Activated CD4-positive, alpha-beta memory T cell treated with anti-CD3 and anti-CD28 coated beads for 36 hours (primary cell): ENCODE data around the gene BAIAP2L1. TPM values are rescaled to one million over a fixed set of nuclear protein-coding genes. Genes with fewer than 3 reads are reported as not detected.

ENCODE experiments used
- CTCF ChIA-PET: fragments of 350-600 bp; sonication (Branson Sonifier 250); formaldehyde crosslinking; loops from one replicate; lab custom pipeline; 2021; ENCODE audit warnings: antibody characterized with exemption, inconsistent platforms; lab: Charles Lee
- POLR2A ChIA-PET: fragments of 350-600 bp; sonication (Branson Sonifier 250); formaldehyde crosslinking; loops from one replicate; lab custom pipeline; 2021; ENCODE audit warnings: antibody characterized with exemption; lab: Charles Lee
- DNase-seq: peaks from one replicate; pipeline ENCODE4 v3.0.0-alpha.2; 2020
- H3K27ac Mint-ChIP-seq: one replicate; pipeline ENCODE4 v1.8.0; 2021; ENCODE audit warnings: mixed read lengths
- H3K27me3 Mint-ChIP-seq: one replicate; pipeline ENCODE4 v1.8.0; 2021; ENCODE audit warnings: mixed read lengths
- H3K36me3 Mint-ChIP-seq: one replicate; pipeline ENCODE4 v1.8.0; 2021; ENCODE audit warnings: mixed read lengths
- H3K4me1 Mint-ChIP-seq: one replicate; pipeline ENCODE4 v1.8.0; 2021; ENCODE audit warnings: low read depth, mixed read lengths
- H3K4me3 Mint-ChIP-seq: one replicate; pipeline ENCODE4 v1.8.0; 2021; ENCODE audit warnings: mild to moderate bottlenecking, mixed read lengths
- H3K9me3 Mint-ChIP-seq: one replicate; pipeline ENCODE4 v1.8.0; 2021; ENCODE audit warnings: mixed read lengths
- intact Hi-C: fragments of 100-400 bp; cut with micrococcal nuclease; formaldehyde crosslinking; loops from one replicate; pipeline ENCODE4 v1.15.1; 2023
- total RNA-seq, 2 experiments: library from RNA; stranded (reverse); gene quantifications; one replicate each; pipeline ENCODE4 v1.2.3, GENCODE V29; 2021

Gene BAIAP2L1
- total RNA-seq, 2 experiments from 2014 or later, result 3.2 to 4.5 TPM

DNA sequence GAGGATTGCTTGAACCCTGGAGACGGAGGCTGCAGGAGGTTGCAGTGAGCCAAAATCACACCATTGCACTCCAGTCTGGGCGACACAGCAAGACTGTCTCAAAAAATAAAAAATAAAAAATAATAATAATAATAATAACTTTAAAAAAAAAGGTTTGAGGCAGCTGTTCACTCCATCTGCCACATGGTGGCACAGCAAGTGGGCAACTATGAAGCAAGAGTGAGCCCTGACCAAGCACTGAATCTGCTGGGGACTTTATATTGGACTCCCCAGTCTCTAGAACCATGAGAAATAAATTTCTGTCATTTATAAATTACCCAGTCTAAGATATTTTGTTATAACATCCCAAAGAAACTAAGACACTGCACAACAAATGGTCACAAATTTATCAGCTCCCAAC lies 134.1 kb downstream of the BAIAP2L1 start:
- POLR2A ChIA-PET, result interaction anchor here (0.6 kb wide), 1 partner anchor 14 kb away, joined by 3 read pairs; no protein-coding TSS in a partner anchor
- CTCF ChIA-PET, result interaction anchor here (1.0 to 1.2 kb wide), 2 partner anchors 98 to 134 kb away, joined by 3 to 4 read pairs; partner anchors contain the start of gene BAIAP2L1

DNA sequence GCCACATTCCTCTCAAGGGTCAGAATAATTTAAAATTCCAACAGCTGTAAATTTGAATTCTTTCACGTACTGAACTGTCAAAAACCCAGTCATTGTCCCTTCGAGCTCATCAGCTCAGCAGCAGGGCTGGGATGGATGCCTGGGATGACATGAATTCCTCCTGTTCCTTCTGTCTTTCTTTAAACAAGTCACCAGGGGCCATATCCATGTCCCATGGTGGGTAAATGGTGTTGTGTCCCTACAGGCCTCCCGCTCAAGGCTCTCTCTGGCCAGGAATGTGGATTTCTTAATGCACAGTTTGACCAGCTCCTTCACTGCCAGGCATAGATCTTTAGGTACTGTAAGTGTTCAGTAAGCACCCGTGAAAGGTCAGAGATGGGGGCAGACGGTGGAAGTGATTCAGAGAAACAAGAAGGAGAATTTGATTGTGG lies 135.0 kb downstream of the BAIAP2L1 start:
- Mint-ChIP-seq H3K9me3 (no peaks in the 10 kb centered on the region), H3K36me3 (peaks cover 14% of the 10 kb centered on the region), H3K27ac (no peak overlapping the region), H3K4me1 (peaks cover 3% of the 10 kb centered on the region), H3K27me3 (no peaks in the 10 kb centered on the region), H3K4me3 (no peak overlapping the region)
- DNase-seq, result no peak
- intact Hi-C loops, result no loop called here
- ChIA-PET POLR2A (no interaction called here), CTCF (no interaction called here)

More for the DNA sequence above, 134.1 kb downstream of the BAIAP2L1 start:
- H3K9me3 Mint-ChIP-seq, result no peaks in the 10 kb centered on the region
- H3K27ac Mint-ChIP-seq, result no peak overlapping the region
- H3K27me3 Mint-ChIP-seq, result no peaks in the 10 kb centered on the region
- peaks cover 8% of the 10 kb centered on the region for H3K36me3 Mint-ChIP-seq
- H3K4me3 Mint-ChIP-seq, result no peak overlapping the region
- no peak for DNase-seq
- intact Hi-C loops, result no loop called here
- peaks cover 3% of the 10 kb centered on the region for H3K4me1 Mint-ChIP-seq

DNA sequence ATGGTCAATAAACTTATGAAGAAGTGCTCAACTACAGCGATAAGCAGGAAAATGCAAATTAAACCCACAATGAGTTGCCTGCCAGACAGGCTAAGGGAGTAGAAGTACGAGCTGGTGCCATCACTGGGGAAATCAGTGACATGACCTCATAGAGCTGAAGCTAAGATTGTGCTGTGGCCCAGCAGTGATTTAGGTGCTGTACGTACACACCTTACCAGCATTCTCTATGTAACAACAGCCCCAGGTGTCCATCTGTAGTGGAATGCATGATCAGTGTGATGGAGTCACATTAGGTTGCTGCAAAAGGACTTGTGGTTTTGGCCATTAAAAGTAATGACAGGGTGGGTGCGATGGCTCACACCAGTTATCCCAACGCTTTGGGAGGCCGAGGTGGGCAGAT lies 143.2 kb downstream of the BAIAP2L1 start:
- ChIA-PET POLR2A (no interaction called here), CTCF (interaction anchor here (0.7 kb wide), 1 partner anchor 147 kb away, joined by 3 read pairs; no protein-coding TSS in a partner anchor)
- DNase-seq, result no peak
- Mint-ChIP-seq H3K4me1 (peaks cover 25% of the 10 kb centered on the region), H3K4me3 (no peak overlapping the region), H3K36me3 (peaks cover 29% of the 10 kb centered on the region), H3K27me3 (no peaks in the 10 kb centered on the region), H3K9me3 (no peaks in the 10 kb centered on the region), H3K27ac (no peak overlapping the region)
- intact Hi-C loops, result no loop called here

DNA sequence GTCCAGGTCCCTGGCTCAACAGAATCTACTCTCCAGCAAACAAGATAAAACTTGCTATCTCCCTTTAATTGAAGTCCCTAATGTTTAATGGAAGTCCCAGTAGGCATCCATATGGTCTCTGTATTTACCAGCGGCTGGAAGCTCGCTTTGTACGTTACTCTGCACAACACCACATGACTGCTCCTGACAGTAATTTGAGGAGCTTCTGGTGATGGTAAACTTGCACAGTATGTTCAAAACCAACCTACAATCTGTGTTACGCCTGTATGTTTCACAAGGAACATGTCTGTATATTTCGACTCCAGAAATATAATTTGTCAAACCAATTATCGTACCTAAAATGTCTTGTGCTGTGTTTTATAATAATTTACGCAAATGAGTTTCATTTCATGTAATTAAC lies 144.5 kb downstream of the BAIAP2L1 start:
- no peak for DNase-seq
- no peak overlapping the region for H3K4me3 Mint-ChIP-seq
- H3K4me1 Mint-ChIP-seq, result peaks cover 29% of the 10 kb centered on the region
- H3K27me3 Mint-ChIP-seq, result no peaks in the 10 kb centered on the region
- peak overlapping the region; percentile 1 for H3K27ac Mint-ChIP-seq
- POLR2A ChIA-PET, result no interaction called here
- no peaks in the 10 kb centered on the region for H3K9me3 Mint-ChIP-seq
- H3K36me3 Mint-ChIP-seq, result peaks cover 23% of the 10 kb centered on the region
- intact Hi-C loops, result no loop called here
- CTCF ChIA-PET, result no interaction called here

DNA sequence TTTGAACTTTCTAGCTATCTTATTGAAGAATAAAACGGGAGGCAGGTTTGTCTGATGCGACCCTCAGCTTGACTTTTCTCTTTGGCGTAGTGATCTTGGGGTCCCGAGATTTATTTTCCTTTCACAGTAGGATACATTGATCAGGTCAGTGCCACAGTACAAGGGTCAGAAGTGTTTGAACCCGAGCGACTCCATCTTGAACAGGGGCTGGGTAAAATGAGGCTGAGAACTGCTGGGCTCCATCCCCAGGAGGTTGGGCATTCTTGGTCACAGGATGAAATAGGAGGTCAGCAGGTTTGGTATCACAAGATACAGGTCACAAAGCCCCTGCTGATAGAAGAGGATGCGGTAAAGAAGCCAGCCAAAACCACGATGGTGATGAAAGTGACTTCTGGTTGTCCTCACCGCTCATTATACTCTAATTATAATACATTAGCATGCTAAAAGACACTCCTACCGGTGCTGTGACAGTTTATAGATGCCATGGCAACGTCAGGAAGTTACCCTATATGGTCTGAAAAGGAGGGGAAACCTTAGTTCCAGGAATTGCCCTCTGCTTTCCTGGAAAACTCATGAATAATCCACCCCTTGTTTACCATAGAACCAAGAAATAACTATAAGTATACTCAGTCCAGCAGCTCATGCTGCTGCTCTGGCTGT lies 145.8 kb downstream of the BAIAP2L1 start:
- peak overlapping the region; percentile 72 for H3K27ac Mint-ChIP-seq
- ChIA-PET CTCF (no interaction called here), POLR2A (no interaction called here)
- H3K9me3 Mint-ChIP-seq, result no peaks in the 10 kb centered on the region
- DNase-seq, result peak; percentile 50
- H3K27me3 Mint-ChIP-seq, result no peaks in the 10 kb centered on the region
- intact Hi-C loops, result no loop called here
- peaks cover 35% of the 10 kb centered on the region for H3K4me1 Mint-ChIP-seq
- no peak overlapping the region for H3K4me3 Mint-ChIP-seq
- peaks cover 22% of the 10 kb centered on the region for H3K36me3 Mint-ChIP-seq

DNA sequence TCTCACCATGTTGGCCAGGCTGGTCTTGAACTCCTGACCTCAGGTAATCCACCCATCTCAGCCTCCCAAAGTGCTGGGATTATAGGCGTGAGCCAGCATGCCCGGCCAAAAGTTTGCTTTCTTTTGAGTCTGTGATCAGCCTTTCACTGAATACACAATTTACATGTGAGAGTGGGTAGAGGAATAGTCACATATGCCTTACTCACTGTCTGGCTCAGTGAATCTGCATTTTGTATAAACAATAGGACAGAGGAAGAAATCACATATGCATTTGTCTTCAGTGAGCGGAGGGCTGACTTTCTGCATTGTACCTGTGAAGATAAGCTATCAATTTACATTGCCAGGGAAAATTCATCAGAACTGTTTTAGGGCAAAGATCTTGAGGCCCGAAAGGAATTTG lies 146.4 kb downstream of the BAIAP2L1 start:
- intact Hi-C loops, result no loop called here
- H3K4me1 Mint-ChIP-seq, result peaks cover 40% of the 10 kb centered on the region
- POLR2A ChIA-PET, result no interaction called here
- peak overlapping the region; percentile 72 for H3K27ac Mint-ChIP-seq
- CTCF ChIA-PET, result no interaction called here
- no peak for DNase-seq
- H3K36me3 Mint-ChIP-seq, result peaks cover 25% of the 10 kb centered on the region
- no peak overlapping the region for H3K4me3 Mint-ChIP-seq
- H3K27me3 Mint-ChIP-seq, result no peaks in the 10 kb centered on the region
- no peaks in the 10 kb centered on the region for H3K9me3 Mint-ChIP-seq

DNA sequence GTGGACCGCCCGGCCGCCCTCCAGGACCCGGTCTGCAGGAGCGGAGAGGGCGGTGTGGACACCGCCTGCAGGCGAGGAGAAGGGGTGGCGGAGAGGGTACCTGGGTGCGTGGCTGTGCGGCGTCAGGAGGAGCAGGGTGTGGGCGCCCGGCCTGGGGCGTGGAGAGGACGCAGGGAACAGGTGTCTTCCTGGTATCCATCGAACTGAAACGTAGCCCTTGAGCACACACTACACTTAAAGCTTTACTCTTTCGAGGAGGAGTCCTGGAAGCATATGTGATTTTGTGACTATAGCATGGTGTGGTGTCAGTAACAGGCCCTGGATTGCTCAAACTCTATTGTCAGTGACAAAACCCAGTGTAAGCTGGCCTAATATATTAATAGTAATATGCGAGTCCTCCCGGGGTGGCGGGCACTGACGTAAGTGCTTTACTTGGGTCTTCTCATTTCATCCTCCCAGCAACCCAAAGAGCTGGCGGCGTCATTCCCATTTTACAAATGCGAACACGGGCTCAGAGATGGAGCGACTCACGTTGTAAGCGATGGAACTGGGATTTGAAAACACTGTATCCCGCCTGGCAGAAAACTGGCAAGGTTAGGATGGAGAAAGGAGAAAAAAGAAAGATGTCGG lies 148.3 kb downstream of the BAIAP2L1 start:
- no peak for DNase-seq
- intact Hi-C loops, result loop anchor here (1.0 kb wide), 1 partner anchor 149 kb away; the partner anchor contains the start of gene BAIAP2L1
- Mint-ChIP-seq H3K27me3 (no peaks in the 10 kb centered on the region), H3K36me3 (peaks cover 25% of the 10 kb centered on the region), H3K4me1 (peaks cover 52% of the 10 kb centered on the region), H3K4me3 (peak overlapping the region; percentile 95), H3K9me3 (no peaks in the 10 kb centered on the region), H3K27ac (peak overlapping the region; percentile 94)
- ChIA-PET POLR2A (no interaction called here), CTCF (no interaction called here)

DNA sequence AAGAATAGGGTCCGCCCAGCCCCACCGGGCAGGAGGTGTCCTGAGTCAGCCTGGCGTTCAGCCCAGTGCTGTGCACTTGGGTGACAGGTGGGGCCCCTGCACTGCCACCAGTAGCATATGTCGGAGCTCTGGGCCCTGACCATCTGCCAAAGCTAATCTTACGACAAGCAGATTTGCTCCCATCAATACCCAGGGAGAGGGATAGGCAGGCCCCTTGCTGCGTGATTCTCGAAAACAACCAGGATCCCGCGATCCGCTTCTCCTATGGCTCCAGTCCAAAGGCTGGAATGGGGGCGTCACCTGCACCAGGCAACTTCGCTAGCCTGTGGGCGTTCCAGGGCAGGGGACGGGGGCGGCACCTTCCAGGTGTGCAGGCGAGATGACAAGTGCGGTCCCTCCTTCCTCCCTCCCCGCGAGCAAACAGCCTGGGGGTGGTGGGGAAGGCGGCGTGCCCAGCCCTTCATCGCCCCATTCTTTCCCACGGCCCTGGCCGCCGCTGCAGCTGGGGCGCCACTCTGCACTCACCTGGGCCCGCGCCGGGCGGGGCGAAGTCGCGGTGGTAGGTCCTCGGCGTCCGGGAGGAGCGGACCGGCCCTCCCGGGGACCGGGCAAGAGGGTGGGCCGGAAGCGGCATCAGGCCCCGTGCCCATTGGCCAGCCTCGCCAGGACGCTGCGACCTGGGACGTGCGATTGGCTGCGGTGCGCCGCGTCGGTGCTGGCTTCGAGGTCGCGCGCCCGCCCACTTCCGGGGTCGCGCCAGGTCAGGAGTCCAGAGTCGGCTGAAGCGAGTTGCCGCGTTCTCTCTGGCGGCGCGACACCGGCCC lies 149.1 kb downstream of the BAIAP2L1 start, which contains the start of gene TECPR1:
Gene TECPR1 (minus strand): TSS at position 632 of the 824 bp plus-strand sequence. CDS start 6,086 bp downstream, outside the sequence.
- Mint-ChIP-seq H3K9me3 (no peaks in the 10 kb centered on the region), H3K27me3 (no peaks in the 10 kb centered on the region), H3K4me1 (peaks cover 52% of the 10 kb centered on the region), H3K27ac (peak within 1 kb of the TSS; percentile 94), H3K36me3 (peaks cover 20% of the 10 kb centered on the region), H3K4me3 (peak within 1 kb of the TSS; percentile 95)
- peak; percentile 94 for DNase-seq
- intact Hi-C loops, result loop anchor here (1.0 to 2.0 kb wide), 5 partner anchors 29 to 379 kb away; partner anchors contain the start of genes ASNS, BAIAP2L1, BRI3 and LMTK2
- ChIA-PET CTCF (interaction anchor here (0.9 to 2.1 kb wide), 3 partner anchors 83 to 230 kb away, joined by 5 to 12 read pairs (median 6); no protein-coding TSS in a partner anchor), POLR2A (no interaction called here)

DNA sequence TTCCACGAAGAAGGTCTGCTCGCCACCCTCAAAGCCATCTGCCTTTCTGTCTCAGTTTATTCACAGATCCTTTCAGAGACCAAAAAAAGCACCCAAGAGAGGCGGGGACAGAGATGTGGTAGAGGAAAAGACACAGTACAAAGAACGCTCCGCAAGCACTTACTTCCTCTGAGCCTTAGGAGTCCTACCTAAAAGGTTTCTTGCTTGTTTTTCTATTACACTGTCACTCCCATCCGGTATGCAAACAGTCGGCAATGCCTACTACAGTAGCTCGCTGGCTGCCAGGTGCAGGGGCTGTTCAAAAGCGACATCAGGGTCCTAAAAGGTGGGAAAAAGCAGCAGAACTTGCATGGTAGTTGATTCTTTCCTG lies 149.7 kb downstream of the BAIAP2L1 start:
- peak overlapping the region; percentile 94 for H3K27ac Mint-ChIP-seq
- DNase-seq, result no peak
- no peaks in the 10 kb centered on the region for H3K9me3 Mint-ChIP-seq
- peaks cover 17% of the 10 kb centered on the region for H3K36me3 Mint-ChIP-seq
- intact Hi-C loops, result loop anchor here (1.0 to 2.0 kb wide), 4 partner anchors 30 to 378 kb away; partner anchors contain the start of genes ASNS, BRI3 and LMTK2
- ChIA-PET POLR2A (no interaction called here), CTCF (interaction anchor here (0.8 to 2.1 kb wide), 6 partner anchors 9 to 229 kb away, joined by 3 to 12 read pairs (median 6); partner anchors contain the start of gene BAIAP2L1)
- peaks cover 49% of the 10 kb centered on the region for H3K4me1 Mint-ChIP-seq
- peak overlapping the region; percentile 95 for H3K4me3 Mint-ChIP-seq
- H3K27me3 Mint-ChIP-seq, result no peaks in the 10 kb centered on the region

DNA sequence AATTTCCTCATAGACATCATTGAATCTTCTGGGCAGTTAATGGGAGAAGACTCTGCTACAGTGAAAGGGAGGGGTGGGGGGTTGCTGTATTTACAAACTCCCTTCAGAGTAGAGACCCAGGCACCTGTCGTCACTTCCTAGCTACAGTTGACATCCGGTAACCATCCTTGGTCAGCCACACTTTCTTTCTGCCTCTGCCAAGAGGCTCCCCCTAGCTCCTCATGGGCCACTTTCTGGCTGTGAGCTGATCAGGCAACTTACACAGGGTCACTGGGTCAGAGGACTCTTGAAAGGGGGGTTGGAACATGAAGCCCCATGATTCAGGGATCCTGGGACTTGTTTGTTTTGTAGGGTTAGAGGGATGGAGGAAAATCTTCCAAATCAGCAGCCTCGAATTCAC lies 150.1 kb downstream of the BAIAP2L1 start:
- intact Hi-C loops, result loop anchor here (1.0 to 2.0 kb wide), 4 partner anchors 31 to 378 kb away; partner anchors contain the start of genes ASNS, BRI3 and LMTK2
- Mint-ChIP-seq H3K4me1 (peaks cover 46% of the 10 kb centered on the region), H3K4me3 (peak overlapping the region; percentile 95), H3K9me3 (no peaks in the 10 kb centered on the region), H3K36me3 (peaks cover 17% of the 10 kb centered on the region), H3K27ac (peak overlapping the region; percentile 94), H3K27me3 (no peaks in the 10 kb centered on the region)
- peak; percentile 70 for DNase-seq
- CTCF ChIA-PET, result interaction anchor here (0.8 to 2.1 kb wide), 5 partner anchors 9 to 229 kb away, joined by 3 to 12 read pairs (median 6); partner anchors contain the start of gene BAIAP2L1
- POLR2A ChIA-PET, result no interaction called here

DNA sequence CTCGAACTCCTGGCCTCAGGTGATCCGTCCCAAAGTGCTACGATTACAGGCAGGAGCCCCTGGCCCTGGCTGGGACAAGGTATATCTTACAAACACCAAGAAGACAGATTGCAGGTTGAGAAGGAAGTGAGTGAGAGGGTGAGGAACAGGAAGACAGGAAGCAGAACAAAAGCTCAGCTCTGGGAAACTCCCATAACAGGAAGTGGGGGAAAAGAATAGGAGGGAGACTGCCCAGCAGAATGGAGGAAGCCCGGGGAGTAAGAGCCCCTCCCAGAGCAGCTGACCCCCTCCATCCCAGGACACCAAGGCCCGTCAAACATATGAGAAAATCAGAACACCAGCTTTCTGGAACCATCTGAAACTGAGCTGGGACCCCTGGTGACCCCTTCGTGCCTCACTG lies 151.8 kb downstream of the BAIAP2L1 start:
- no peak overlapping the region for H3K4me3 Mint-ChIP-seq
- no peaks in the 10 kb centered on the region for H3K9me3 Mint-ChIP-seq
- H3K4me1 Mint-ChIP-seq, result peaks cover 36% of the 10 kb centered on the region
- ChIA-PET POLR2A (interaction anchor here (0.6 kb wide), 1 partner anchor 139 kb away, joined by 3 read pairs; no protein-coding TSS in a partner anchor), CTCF (no interaction called here)
- H3K27me3 Mint-ChIP-seq, result no peaks in the 10 kb centered on the region
- intact Hi-C loops, result no loop called here
- peak overlapping the region; percentile 93 for H3K27ac Mint-ChIP-seq
- peaks cover 11% of the 10 kb centered on the region for H3K36me3 Mint-ChIP-seq
- peak; percentile 13 for DNase-seq
